ENCODE measurements around the gene EPHA3. TPM values are rescaled to one million over a fixed set of nuclear protein-coding genes. Genes with fewer than 3 reads are reported as not detected.
"Not testable (repeated sequence)": the region's sequence is repeated elsewhere in the genome, so short reads cannot be mapped to it uniquely, and the experiment has no call there.

EPHA3 gene
- total RNA-seq, 2 donors from 2014 or later: 9.4 to 11.9 TPM

GRCh38 chr3:89335693-89336092 lies 228.3 kb downstream of the EPHA3 start:
- 81% methylated on average over 2 of the region's 2 CpGs for WGBS
- Histone ChIP-seq H3K36me3 (no peaks in the 10 kb centered on the region), H3K4me1 (replicated peaks) (no peaks in the 10 kb centered on the region), H3K9me3 (no peaks in the 10 kb centered on the region), H3K4me3 (no peak overlapping the region), H3K27ac (no peak overlapping the region), H3K27me3 (replicated peaks; ENCODE audit: insufficient read depth) (no peaks in the 10 kb centered on the region)
- TF ChIP-seq, protein P1, sequence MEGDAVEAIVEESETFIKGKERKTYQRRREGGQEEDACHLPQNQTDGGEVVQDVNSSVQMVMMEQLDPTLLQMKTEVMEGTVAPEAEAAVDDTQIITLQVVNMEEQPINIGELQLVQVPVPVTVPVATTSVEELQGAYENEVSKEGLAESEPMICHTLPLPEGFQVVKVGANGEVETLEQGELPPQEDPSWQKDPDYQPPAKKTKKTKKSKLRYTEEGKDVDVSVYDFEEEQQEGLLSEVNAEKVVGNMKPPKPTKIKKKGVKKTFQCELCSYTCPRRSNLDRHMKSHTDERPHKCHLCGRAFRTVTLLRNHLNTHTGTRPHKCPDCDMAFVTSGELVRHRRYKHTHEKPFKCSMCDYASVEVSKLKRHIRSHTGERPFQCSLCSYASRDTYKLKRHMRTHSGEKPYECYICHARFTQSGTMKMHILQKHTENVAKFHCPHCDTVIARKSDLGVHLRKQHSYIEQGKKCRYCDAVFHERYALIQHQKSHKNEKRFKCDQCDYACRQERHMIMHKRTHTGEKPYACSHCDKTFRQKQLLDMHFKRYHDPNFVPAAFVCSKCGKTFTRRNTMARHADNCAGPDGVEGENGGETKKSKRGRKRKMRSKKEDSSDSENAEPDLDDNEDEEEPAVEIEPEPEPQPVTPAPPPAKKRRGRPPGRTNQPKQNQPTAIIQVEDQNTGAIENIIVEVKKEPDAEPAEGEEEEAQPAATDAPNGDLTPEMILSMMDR (IDR thresholded peaks at IDR 0.05): no peak
- TF ChIP-seq POLR2A (IDR thresholded peaks at IDR 0.05) (no peak), POLR2AphosphoS5 (IDR thresholded peaks at IDR 0.05) (no peak)
- intact Hi-C loops (cut with DNase I): no loop called here
- no peak for DNase-seq (ENCODE audit: low spot score)

DNA sequence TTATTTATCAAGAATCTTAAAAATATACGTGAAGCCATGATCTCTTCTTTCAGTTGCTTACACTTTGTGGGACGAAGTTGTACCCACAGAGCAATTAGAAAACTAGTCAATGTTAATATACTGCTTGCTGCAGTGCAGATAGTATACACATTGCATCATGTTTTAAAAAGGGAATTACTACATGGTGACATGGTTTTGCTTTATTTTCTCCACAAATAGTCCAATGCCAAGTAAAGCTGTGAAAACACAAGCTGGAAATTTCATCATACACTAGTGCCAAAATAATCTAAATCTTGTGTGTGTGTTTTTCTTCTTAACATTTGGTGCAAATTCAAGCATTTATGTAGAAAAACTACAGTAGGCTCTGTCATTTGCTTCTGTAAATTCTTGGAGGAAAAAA lies 233.0 kb downstream of the EPHA3 start:
- intact Hi-C loops (cut with DNase I): no loop called here
- H3K27me3 ChIP-seq (replicated peaks; ENCODE audit: insufficient read depth): no peaks in the 10 kb centered on the region
- 85% methylated on average over 2 of the region's 2 CpGs for WGBS
- H3K27ac ChIP-seq: no peak overlapping the region
- TF ChIP-seq POLR2AphosphoS5 (IDR thresholded peaks at IDR 0.05): no peak
- no peak for TF ChIP-seq POLR2A (IDR thresholded peaks at IDR 0.05)
- TF ChIP-seq, protein P1 (IDR thresholded peaks at IDR 0.05): no peak
- H3K36me3 ChIP-seq: no peaks in the 10 kb centered on the region
- H3K9me3 ChIP-seq: no peaks in the 10 kb centered on the region
- H3K4me3 ChIP-seq: no peak overlapping the region
- H3K4me1 ChIP-seq (replicated peaks): no peaks in the 10 kb centered on the region
- DNase-seq (ENCODE audit: low spot score): no peak

DNA sequence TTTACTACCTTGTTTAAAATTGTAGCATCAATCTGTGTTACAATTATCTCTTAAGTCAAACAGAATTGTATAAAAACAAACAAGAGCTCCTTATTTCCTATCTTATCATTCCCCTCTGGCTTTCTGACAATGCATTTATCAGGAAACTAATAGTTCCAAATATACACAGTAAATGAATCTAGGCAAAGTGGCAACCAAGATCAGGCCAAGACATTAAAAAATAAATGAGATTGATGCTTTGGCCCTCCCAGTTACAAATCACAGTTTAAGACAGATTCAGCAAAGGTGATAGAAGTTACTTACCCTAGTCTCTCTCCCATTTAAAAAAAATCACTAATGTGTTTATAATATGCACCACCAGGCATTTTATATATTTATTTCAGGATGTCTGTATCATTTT lies 236.7 kb downstream of the EPHA3 start:
- no peak for DNase-seq (ENCODE audit: low spot score)
- intact Hi-C loops (cut with DNase I): no loop called here
- Histone ChIP-seq H3K27me3 (replicated peaks; ENCODE audit: insufficient read depth) (no peaks in the 10 kb centered on the region), H3K4me1 (replicated peaks) (no peaks in the 10 kb centered on the region), H3K36me3 (no peaks in the 10 kb centered on the region), H3K4me3 (no peak overlapping the region), H3K9me3 (no peaks in the 10 kb centered on the region), H3K27ac (no peak overlapping the region)
- TF ChIP-seq POLR2AphosphoS5 (IDR thresholded peaks at IDR 0.05) (no peak), POLR2A (IDR thresholded peaks at IDR 0.05) (no peak)
- TF ChIP-seq, protein P1 (IDR thresholded peaks at IDR 0.05): no peak

GRCh38 chr3:89350935-89351334 lies 243.5 kb downstream of the EPHA3 start:
- H3K27ac ChIP-seq; H3K4me3 ChIP-seq; intact Hi-C loops (cut with DNase I); H3K4me1 ChIP-seq (replicated peaks); DNase-seq (ENCODE audit: low spot score); H3K36me3 ChIP-seq; H3K9me3 ChIP-seq; H3K27me3 ChIP-seq (replicated peaks; ENCODE audit: insufficient read depth): not testable (repeated sequence)
- 79% methylated on average over 6 of the region's 12 CpGs for WGBS

GRCh38 chr3:89353465-89353864 lies 246.0 kb downstream of the EPHA3 start:
- intact Hi-C loops (cut with DNase I): no loop called here
- 76% methylated on average over 2 of the region's 2 CpGs for WGBS
- Histone ChIP-seq H3K27me3 (replicated peaks; ENCODE audit: insufficient read depth) (no peaks in the 10 kb centered on the region), H3K4me3 (no peak overlapping the region), H3K36me3 (no peaks in the 10 kb centered on the region), H3K4me1 (replicated peaks) (no peaks in the 10 kb centered on the region), H3K27ac (no peak overlapping the region), H3K9me3 (no peaks in the 10 kb centered on the region)
- TF ChIP-seq POLR2AphosphoS5 (IDR thresholded peaks at IDR 0.05): no peak
- no peak for TF ChIP-seq POLR2A (IDR thresholded peaks at IDR 0.05)
- TF ChIP-seq, protein P1 (IDR thresholded peaks at IDR 0.05): no peak
- no peak for DNase-seq (ENCODE audit: low spot score)

All from prostate gland (tissue), 2 donors.